ENCODE measurements around the gene SPINT2.

The SPINT2 gene

GRCh38 chr19:38264486-38265212 is at the start of gene SPINT2:
SPINT2 (plus strand) TSS chr19:38264573; CDS start chr19:38264893, 320 bp downstream.
- in situ Hi-C loops (cut with HindIII; ENCODE audit: low sequenced_read_pairs), result no loop called here

GRCh38 chr19:38216785-38217641 is 47.4 kb upstream of the SPINT2 start:
- no peak overlapping the region for H3K4me3 ChIP-seq (ENCODE audit: low read depth, low read length)
- TF ChIP-seq CTCF (IDR thresholded peaks at IDR 0.05; ENCODE audit: low read depth, low read length, missing control alignments), result no peak
- no peak for DNase-seq (ENCODE audit: low read depth)
- in situ Hi-C loops (cut with HindIII; ENCODE audit: low sequenced_read_pairs), result loop anchor here (5.0 kb wide), 1 partner anchor 75 kb away; no protein-coding TSS in a partner anchor

More at GRCh38 chr19:38264486-38265212, at the start of gene SPINT2:
- TF ChIP-seq CTCF (IDR thresholded peaks at IDR 0.05; ENCODE audit: low read depth, low read length, missing control alignments), result no peak
- no peak for DNase-seq (ENCODE audit: low read depth)
- peak within 1 kb of the TSS; percentile 47 for H3K4me3 ChIP-seq (ENCODE audit: low read depth, low read length)

- H3K4me3 ChIP-seq (ENCODE audit: low read depth, low read length), result no peak overlapping the region
- no peak for TF ChIP-seq CTCF (IDR thresholded peaks at IDR 0.05; ENCODE audit: low read depth, low read length, missing control alignments)
- in situ Hi-C loops (cut with HindIII; ENCODE audit: low sequenced_read_pairs), result loop anchor here (5.0 kb wide), 1 partner anchor 76 kb away; no protein-coding TSS in a partner anchor
- DNase-seq (ENCODE audit: low read depth), result no peak
These were observed 46.2 kb upstream of the SPINT2 start for GRCh38 chr19:38218204-38218603.

GRCh38 chr19:38219221-38219620 is 45.2 kb upstream of the SPINT2 start:
- in situ Hi-C loops (cut with HindIII; ENCODE audit: low sequenced_read_pairs), result loop anchor here (5.0 kb wide), 1 partner anchor 77 kb away; no protein-coding TSS in a partner anchor
- no peak for TF ChIP-seq CTCF (IDR thresholded peaks at IDR 0.05; ENCODE audit: low read depth, low read length, missing control alignments)
- no peak overlapping the region for H3K4me3 ChIP-seq (ENCODE audit: low read depth, low read length)
- no peak for DNase-seq (ENCODE audit: low read depth)

GRCh38 chr19:38221421-38221820 is 43.0 kb upstream of the SPINT2 start:
- DNase-seq (ENCODE audit: low read depth), result no peak
- no peak for TF ChIP-seq CTCF (IDR thresholded peaks at IDR 0.05; ENCODE audit: low read depth, low read length, missing control alignments)
- no peak overlapping the region for H3K4me3 ChIP-seq (ENCODE audit: low read depth, low read length)
- in situ Hi-C loops (cut with HindIII; ENCODE audit: low sequenced_read_pairs), result no loop called here

- in situ Hi-C loops (cut with HindIII; ENCODE audit: low sequenced_read_pairs), result no loop called here
- no peak for DNase-seq (ENCODE audit: low read depth)
- TF ChIP-seq CTCF (IDR thresholded peaks at IDR 0.05; ENCODE audit: low read depth, low read length, missing control alignments), result no peak
- no peak overlapping the region for H3K4me3 ChIP-seq (ENCODE audit: low read depth, low read length)
These were observed 42.2 kb upstream of the SPINT2 start for GRCh38 chr19:38221919-38222830.
